HG02623 (cell line): ENCODE measurements around the gene ATOX1.

Experiments
- ATAC-seq: cut with Tn5 transposase; IDR thresholded peaks from one replicate; pipeline ENCODE4 v1.9.1; 2021; ENCODE audit warnings: moderate library complexity; ENCODE audit not compliant: unreplicated experiment

The ATOX1 gene

GRCh38 chr5:151770383-151771258 lies 12.2 kb upstream of the ATOX1 start:
- peak; percentile 20 for ATAC-seq

GRCh38 chr5:151766975-151767374 lies 8.5 kb upstream of the ATOX1 start:
- ATAC-seq = no peak

- ATAC-seq = no peak
Measured at GRCh38 chr5:151764801-151765200, 6.4 kb upstream of the ATOX1 start.

GRCh38 chr5:151758141-151758429 lies 346 bp downstream of the ATOX1 start:
- ATAC-seq = peak; percentile 4

GRCh38 chr5:151757233-151758140 lies 944 bp downstream of the ATOX1 start:
- ATAC-seq = peak; percentile 11

GRCh38 chr5:151755383-151755782 lies 3.0 kb downstream of the ATOX1 start:
- ATAC-seq = no peak

- no peak for ATAC-seq
Measured at GRCh38 chr5:151751593-151751992, 6.8 kb downstream of the ATOX1 start.

GRCh38 chr5:151751091-151751490 lies 7.3 kb downstream of the ATOX1 start:
- ATAC-seq = no peak

GRCh38 chr5:151750121-151750520 lies 8.3 kb downstream of the ATOX1 start:
- ATAC-seq = no peak

GRCh38 chr5:151745071-151745705 lies 13.2 kb downstream of the ATOX1 start:
- ATAC-seq = no peak

- no peak for ATAC-seq
Measured at GRCh38 chr5:151743530-151743929, 14.9 kb downstream of the ATOX1 start.

- ATAC-seq = no peak
Measured at GRCh38 chr5:151742870-151743294, 15.5 kb downstream of the ATOX1 start.

GRCh38 chr5:151741678-151742423 lies 16.6 kb downstream of the ATOX1 start:
- no peak for ATAC-seq

GRCh38 chr5:151740958-151741373 lies 17.5 kb downstream of the ATOX1 start:
- no peak for ATAC-seq

- ATAC-seq = peak; percentile 62
Measured at GRCh38 chr5:151740336-151740942, 18.0 kb downstream of the ATOX1 start.

GRCh38 chr5:151739939-151740335 lies 18.5 kb downstream of the ATOX1 start:
- no peak for ATAC-seq

GRCh38 chr5:151739395-151739794 lies 19.0 kb downstream of the ATOX1 start:
- ATAC-seq = no peak

- no peak for ATAC-seq
Measured at GRCh38 chr5:151738125-151738848, 20.1 kb downstream of the ATOX1 start.

- ATAC-seq = no peak
Measured at GRCh38 chr5:151737431-151737830, 21.0 kb downstream of the ATOX1 start.

GRCh38 chr5:151735646-151736045 lies 22.8 kb downstream of the ATOX1 start:
- ATAC-seq = no peak
